ENCODE data around the gene CYP1B1.
"Not testable (repeated sequence)": the region's sequence is repeated elsewhere in the genome, so short reads cannot be mapped to it uniquely, and the experiment has no call there.

CYP1B1 gene

DNA sequence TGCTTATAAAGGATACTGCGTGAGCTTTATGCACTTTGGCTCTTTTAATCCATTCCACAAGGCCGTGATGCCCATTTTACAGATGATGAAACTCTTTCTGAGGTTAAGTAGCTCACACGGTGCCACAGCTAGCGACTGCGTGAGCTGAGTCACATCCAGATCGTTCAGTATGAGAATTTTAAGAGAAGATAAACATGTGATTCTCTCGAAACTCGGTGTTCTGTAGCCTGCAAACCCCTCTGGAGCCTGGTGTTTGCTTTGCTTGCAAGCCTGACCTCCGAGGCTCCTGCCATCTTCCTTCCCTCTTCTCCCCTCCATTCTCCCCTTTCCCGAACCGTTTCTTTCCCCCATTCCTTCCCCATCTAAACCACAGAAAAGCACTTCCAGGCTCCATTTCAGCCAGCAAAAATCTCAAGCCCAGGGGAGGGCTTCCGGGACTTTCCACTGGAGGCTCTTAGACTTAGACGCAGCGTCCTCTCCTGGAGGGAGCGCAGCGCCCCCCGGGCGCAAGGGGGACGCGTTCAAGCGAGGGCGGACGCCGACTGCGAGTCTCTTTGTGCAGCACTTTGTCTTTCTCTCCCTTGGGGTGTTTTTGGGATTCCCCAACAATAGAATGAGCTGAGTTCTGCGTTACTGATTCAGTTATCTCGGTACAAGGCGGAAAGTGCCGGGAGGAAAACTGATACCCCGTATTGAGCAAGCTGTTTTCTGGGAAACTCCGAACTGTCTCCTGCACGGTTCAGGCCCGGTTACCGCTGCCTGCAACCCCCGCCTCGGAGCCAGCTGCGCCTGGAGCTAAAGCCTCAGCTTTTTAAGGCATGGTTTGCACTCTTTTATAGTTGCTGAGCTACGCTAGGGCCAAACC is 38.0 kb downstream of the CYP1B1 start:
- DNase-seq (ENCODE audit: low read depth in 2 of 2), result no peak

- no peak for DNase-seq (ENCODE audit: low read depth in 2 of 2)
These were observed 38.6 kb downstream of the CYP1B1 start for GRCh38 chr2:38037325-38037724.

- DNase-seq (ENCODE audit: low read depth in 2 of 2), result no peak
These were observed 40.0 kb downstream of the CYP1B1 start for GRCh38 chr2:38035968-38036367.

DNA sequence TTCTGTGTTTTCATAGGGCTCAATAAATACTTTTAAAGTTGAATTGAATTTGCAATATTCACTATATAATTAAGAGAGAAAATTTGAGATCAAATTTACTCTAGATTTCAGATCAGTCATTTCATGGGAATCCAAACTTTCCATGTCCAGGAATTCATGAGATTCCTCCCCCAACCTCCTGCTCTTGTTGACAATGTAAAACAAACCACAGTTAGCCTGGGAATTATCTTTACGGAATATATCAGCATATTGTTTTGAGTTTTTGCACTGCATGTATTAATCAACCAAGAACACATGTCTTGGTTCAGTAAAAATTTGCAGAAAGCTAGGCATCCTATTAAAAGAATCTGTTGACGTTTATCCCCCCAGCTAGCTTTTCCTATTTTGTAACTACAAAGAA is 42.3 kb downstream of the CYP1B1 start:
- DNase-seq (ENCODE audit: low read depth in 2 of 2), result no peak

- DNase-seq (ENCODE audit: low read depth in 2 of 2), result no peak
These were observed 43.0 kb downstream of the CYP1B1 start for GRCh38 chr2:38032946-38033345.

- DNase-seq (ENCODE audit: low read depth in 2 of 2), result no peak
These were observed 45.2 kb downstream of the CYP1B1 start for GRCh38 chr2:38030635-38031355.

- DNase-seq (ENCODE audit: low read depth in 2 of 2), result no peak
These were observed 46.4 kb downstream of the CYP1B1 start for GRCh38 chr2:38029512-38029911.

- no peak for DNase-seq (ENCODE audit: low read depth in 2 of 2)
These were observed 47.1 kb downstream of the CYP1B1 start for GRCh38 chr2:38028829-38029228.

- no peak for DNase-seq (ENCODE audit: low read depth in 2 of 2)
These were observed 49.1 kb downstream of the CYP1B1 start for GRCh38 chr2:38026846-38027245.

- DNase-seq (ENCODE audit: low read depth in 2 of 2), result no peak
These were observed 54.4 kb downstream of the CYP1B1 start for GRCh38 chr2:38021589-38021988.

- not testable (repeated sequence) for DNase-seq (ENCODE audit: low read depth in 2 of 2)
These were observed 55.4 kb downstream of the CYP1B1 start for GRCh38 chr2:38020359-38021069.

GRCh38 chr2:38017836-38018235 is 58.1 kb downstream of the CYP1B1 start:
- no peak for DNase-seq (ENCODE audit: low read depth in 2 of 2)

All from stimulated activated CD8-positive, alpha-beta memory T cell treated with anti-CD3 and anti-CD28 coated beads, Interleukin-7, amount 100 ng/mL, for 1 hour (primary cell).